NCI-H446 treated with DMSO at 0.1 percent for 48 hours (cell line): ENCODE data around the gene FAIM2.
A peak's percentile ranks its signal among the peaks of the same experiment; 100 is the strongest.

Experiments
- DNase-seq: peaks from one replicate; lab custom pipeline; 2025; lab: John Stamatoyannopoulos, UW

The FAIM2 gene

GRCh38 chr12:49903700-49904423 lies at the start of gene FAIM2:
TSS of gene FAIM2 (minus strand) at chr12:49903900. CDS start at chr12:49903792, 108 bp downstream.
- no peak for DNase-seq

DNA sequence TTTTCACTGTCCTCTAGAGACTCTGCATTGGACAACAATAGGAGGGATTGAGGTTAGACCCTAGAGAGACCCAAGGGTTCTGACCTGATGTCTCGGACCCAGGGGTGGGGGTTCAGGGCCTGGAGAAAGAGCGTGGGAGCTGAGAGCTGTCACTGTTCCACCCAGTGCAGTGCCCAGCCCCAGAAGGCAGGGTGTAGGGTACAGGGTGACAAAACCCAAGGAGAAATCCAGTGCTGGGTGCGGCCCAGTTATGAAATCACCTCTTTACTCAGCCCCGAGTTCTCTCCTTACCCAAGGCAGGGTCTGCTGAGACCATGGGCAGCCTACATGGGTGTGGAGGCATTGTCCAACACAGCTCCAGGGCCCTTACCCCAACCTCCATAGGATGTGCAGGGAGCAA lies 49.5 kb upstream of the FAIM2 start:
- DNase-seq: no peak

DNA sequence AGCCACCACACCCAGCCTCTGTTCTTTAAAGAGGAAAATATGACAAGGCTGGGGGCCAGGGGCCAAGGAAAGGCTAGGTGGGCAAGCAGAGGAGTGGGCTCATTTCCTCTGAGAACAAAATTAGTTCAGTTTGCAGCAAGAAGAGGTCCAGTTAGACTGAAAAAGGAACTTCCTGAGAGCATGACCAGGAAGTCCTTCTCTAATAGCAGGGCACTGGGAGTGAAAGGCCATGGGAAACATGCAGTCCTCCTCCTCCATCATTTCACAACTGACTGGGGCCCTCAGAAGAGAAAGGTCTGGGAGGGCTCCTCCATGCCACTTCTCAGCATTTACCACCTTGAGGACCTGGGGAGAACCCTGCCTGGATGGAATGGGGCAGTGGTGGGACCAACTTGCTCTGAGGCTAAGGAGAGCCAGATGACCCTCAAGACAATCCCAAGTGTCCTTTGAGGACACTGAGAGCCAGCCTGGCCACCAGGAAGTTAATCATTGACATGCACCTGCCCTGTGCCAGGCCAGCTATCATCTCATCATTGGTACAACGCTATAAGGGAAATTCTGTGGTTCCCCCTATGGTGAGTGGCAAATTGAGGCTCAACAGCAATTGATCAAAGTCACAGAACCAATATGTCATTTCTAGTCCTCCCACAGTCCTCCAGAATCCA lies 48.8 kb upstream of the FAIM2 start:
- DNase-seq: no peak

- DNase-seq: no peak
Observed at GRCh38 chr12:49951411-49952240, 47.9 kb upstream of the FAIM2 start.

DNA sequence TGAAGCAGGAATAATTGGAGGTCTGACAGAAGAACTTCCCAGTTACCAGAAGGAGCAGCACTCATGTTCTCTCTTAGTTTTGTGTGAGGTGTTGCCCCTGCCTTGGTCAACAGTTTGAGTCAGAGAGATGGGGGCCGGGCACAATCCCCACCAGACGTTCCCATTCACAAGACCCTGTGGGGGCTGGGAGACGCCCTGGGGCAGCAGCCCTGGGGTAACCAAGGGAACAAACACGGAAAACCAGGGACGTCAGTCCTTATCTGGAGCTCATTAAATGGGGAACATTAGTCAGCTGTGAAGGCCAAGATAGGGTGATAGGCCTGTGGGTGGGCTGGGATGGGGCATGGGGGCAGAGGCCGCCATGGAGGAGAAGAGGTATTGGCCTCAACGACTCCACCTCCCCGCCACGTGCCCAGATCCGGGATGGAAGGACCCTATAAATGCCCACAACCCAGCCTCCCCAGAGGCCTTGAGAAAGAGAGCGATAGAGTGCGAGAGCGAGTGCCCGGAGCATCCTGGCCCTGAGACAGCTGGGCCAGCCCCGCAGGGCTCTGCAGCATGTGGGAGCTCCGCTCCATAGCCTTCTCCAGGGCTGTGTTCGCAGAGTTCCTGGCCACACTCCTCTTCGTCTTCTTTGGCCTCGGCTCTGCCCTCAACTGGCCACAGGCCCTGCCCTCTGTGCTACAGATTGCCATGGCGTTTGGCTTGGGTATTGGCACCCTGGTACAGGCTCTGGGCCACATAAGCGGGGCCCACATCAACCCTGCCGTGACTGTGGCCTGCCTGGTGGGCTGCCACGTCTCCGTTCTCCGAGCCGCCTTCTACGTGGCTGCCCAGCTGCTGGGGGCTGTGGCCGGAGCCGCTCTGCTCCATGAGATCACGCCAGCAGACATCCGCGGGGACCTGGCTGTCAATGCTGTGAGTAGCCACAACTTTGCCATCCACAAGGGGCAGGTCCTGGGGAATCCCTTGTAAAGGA lies 46.9 kb upstream of the FAIM2 start, which contains the start of gene AQP2:
Gene AQP2, plus strand, starts transcription at position 465 of the 979 bp plus-strand sequence. Its CDS starts 94 bp downstream, at position 559.
- no peak for DNase-seq

DNA sequence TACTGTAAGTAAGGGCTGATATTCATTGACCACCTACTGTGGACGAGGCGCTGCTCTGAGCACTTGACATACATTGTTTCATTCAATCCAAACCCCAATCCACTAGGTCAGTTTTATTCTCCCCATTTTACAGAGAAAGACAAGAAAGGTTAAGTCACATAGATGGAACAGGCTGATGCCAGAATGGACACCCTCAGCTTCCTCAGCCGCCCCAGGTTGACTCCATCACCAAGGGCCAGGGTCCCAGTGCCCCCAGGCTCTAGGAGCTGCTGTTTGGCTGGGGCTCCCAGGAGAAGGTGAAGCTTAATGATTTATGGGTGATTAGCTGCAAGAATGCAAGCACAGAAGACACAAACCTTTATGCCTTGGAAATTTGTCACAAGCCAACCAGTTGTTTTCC lies 46.2 kb upstream of the FAIM2 start:
- DNase-seq: no peak

DNA sequence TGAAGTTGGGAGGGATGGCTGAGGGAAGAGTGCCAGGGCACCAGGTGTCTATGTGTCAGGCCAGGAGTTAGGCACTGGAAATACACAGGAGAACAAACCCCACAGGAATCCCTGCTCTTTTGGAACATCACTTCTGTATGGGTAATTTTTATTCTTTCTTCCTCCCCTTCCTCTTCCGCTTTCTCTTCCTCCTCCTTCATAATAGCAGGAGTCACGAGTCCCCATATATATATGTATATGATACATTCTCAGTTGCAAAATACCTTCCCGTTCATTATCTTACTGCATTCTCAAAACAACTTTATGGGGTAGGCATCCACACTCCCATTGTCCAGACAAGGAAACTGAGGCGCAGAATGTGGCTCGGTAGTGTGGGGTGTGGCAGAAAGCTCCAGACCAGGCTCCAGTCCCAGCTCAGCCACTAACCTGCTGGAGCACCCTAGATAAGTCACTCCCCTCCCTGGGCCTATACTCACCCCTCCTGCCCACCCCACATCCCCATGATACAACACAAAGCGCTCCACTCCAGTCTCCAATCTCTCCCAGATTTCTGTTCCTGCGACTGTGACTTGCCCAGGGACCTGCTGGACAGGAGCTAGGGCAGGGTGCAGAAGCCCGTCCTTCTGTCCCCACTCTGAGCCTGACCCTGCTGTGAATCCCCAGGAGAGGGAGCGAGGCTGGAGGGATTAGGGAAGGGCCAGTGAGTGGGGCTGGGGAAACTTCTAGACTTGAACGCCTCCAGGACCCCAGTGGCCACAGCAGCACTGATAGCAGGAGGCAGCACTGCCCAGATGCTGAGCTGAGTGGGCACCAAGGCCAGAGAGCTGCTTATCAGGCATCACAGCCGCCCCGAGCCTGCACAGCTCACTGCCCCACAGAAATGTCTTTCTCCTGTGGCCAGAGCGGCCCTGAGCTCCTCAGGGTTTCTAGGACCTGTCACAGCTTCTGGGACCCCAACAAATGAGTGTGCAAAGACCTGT lies 45.5 kb upstream of the FAIM2 start:
- DNase-seq: no peak

DNA sequence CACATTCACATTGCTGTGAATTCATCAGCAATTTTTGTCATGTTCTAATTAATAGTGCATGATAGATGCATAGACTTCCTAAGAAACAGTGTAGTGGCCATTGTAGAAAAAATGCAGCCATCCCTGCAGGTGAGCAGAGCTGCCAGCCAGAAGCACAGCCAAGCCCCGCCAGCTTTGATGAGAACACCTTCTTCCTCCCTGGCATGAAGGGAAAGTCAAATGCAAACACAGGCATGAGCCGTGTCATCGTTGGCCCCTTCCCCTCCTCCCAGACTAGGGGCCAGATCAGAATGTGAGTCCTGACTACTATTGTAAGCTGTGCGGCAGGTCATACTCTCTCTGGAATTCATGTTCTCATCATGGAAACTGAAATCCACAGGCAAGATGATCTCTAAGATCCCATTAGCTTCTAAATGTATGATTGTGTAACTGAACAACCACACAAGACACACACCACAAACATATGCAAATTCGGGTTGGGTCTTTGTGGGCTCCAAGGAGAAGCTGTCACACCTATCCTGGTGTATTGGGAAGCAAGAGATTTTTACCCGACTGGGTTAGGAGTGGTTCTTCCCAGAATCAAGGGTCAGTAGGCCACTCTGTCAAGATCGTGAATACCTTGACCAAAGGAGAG lies 44.0 kb upstream of the FAIM2 start:
- no peak for DNase-seq

DNA sequence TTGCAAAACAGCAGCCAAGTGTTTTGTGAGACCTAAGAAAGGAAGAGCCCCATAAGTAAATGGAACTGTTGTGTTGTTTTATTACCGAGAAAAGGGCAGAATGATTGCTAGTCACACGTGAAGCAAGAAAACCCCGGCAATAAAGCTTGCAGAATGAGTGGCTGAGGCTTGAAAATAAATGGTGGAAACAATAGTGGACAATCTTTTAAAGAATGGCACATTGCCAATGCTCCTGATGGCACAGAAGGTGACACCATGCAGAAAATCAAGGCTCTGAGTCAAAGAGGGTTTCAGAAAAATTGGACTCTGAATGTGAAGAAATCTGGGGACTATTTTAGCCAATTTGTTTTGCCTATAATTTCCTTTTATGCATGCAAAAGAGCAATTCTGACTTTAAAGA lies 42.8 kb upstream of the FAIM2 start:
- DNase-seq: no peak

DNA sequence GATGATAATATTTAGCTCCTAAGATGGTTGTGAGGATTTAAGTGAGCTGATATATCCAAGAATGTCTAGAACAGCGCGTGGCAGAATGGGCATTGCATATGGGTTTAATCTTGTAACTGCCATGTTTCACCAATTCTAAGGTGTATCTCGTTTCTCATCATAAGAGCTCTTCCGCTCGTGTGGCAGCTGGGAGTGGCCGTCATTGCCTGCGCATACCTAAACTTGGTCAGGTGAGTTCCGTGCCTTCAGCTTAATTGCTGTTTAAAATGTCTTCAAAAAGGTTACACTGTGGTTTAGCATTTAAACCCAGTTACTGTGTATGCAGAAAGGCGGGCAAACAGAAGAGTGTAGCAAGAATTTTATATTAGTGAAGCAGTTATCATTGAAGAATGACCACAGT lies 42.4 kb upstream of the FAIM2 start:
- no peak for DNase-seq

GRCh38 chr12:49945394-49946080 lies 41.8 kb upstream of the FAIM2 start:
- DNase-seq: no peak

GRCh38 chr12:49944718-49945117 lies 41.0 kb upstream of the FAIM2 start:
- no peak for DNase-seq

- DNase-seq: no peak
Observed at GRCh38 chr12:49944046-49944445, 40.3 kb upstream of the FAIM2 start.

- DNase-seq: no peak
Observed at GRCh38 chr12:49943625-49943960, 39.9 kb upstream of the FAIM2 start.

GRCh38 chr12:49942921-49943624 lies 39.4 kb upstream of the FAIM2 start:
- no peak for DNase-seq

GRCh38 chr12:49942512-49942893 lies 38.8 kb upstream of the FAIM2 start:
- no peak for DNase-seq

- peak; percentile 80 for DNase-seq
Observed at GRCh38 chr12:49941556-49942511, 38.1 kb upstream of the FAIM2 start.

DNA sequence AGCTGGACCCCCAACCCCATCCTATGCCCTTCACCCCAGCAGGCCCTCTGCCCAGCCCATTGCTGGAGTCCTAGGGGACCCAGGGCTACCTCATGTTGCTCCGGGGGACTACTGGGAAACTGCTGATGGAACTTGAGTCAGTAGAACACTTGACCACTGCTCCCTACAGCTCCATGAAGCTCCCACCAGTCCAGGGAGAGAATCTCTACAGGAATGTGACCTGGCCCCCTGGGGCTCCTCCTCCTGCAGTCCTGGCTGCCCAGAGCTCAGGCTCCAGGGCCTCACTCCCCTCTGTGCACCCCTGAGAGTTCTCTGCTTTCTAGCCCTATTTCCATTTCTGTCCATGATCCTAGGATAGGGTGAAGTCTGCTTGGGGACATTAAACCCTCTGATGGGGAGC lies 36.0 kb upstream of the FAIM2 start:
- no peak for DNase-seq
